Common myeloid progenitor, CD34-positive (primary cell): Measurements from ENCODE around the gene KIF17.

Experiments
- CTCF ChIA-PET: fragments of 350-600 bp; sonication (Branson Sonifier 250); formaldehyde crosslinking; loops from one replicate; lab custom pipeline; 2021; ENCODE audit warnings: antibody characterized with exemption; lab: Charles Lee
- POLR2A ChIA-PET: fragments of 350-600 bp; sonication (Branson Sonifier 250); formaldehyde crosslinking; loops from one replicate; lab custom pipeline; 2021; ENCODE audit warnings: antibody characterized with exemption; lab: Charles Lee
- DNase-seq, 3 donors: peaks; one replicate each; pipeline versions ENCODE4 v3.0.0 to v3.0.0-alpha.2; 2013
- H3K27ac ChIP-seq, 2 experiments: 1 replicate in 1 of 2; 2 replicates in 1 of 2; pipeline ENCODE4 v1.7.0; 2013; ENCODE audit warnings: inconsistent platforms in 2 of 2, low read length in 2 of 2, mild to moderate bottlenecking in 2 of 2, low read depth in 1 of 2, moderate library complexity in 1 of 2; ENCODE audit not compliant: severe bottlenecking in 2 of 2, insufficient read depth in 1 of 2, poor library complexity in 1 of 2
- H3K27me3 ChIP-seq, 5 experiments: replicated peaks in 2 of 5; 1 replicate in 3 of 5; 2 replicates in 2 of 5; pipeline versions ENCODE4 v1.6.1 to v1.7.0; 2013; ENCODE audit warnings: low read length in 4 of 5, mild to moderate bottlenecking in 2 of 5, moderate library complexity in 2 of 5, inconsistent platforms in 1 of 5; ENCODE audit not compliant: insufficient read depth in 5 of 5, control insufficient read depth in 4 of 5
- H3K36me3 ChIP-seq, 4 experiments: 1 replicate in 2 of 4; 2 replicates in 2 of 4; pipeline versions ENCODE4 v1.6.1 to v1.7.0; 2013; ENCODE audit warnings: low read length in 3 of 4, control low read depth in 1 of 4, mild to moderate bottlenecking in 1 of 4; ENCODE audit not compliant: control insufficient read depth in 4 of 4, insufficient read depth in 4 of 4
- H3K4me1 ChIP-seq, 4 experiments: 1 replicate in 3 of 4; 2 replicates in 1 of 4; pipeline versions ENCODE4 v1.6.1 to v1.7.1; 2013; ENCODE audit warnings: low read length in 3 of 4, mild to moderate bottlenecking in 3 of 4, control low read depth in 1 of 4, inconsistent platforms in 1 of 4, moderate library complexity in 1 of 4; ENCODE audit not compliant: control insufficient read depth in 4 of 4, insufficient read depth in 4 of 4; ENCODE audit errors: control extremely low read depth in 1 of 4
- H3K4me3 ChIP-seq, 7 experiments: 1 replicate in 4 of 7; 2 replicates in 3 of 7; pipeline versions ENCODE4 v1.5.1 to v1.7.0; 2013; ENCODE audit warnings: mild to moderate bottlenecking in 7 of 7, low read length in 6 of 7, moderate library complexity in 6 of 7, inconsistent platforms in 2 of 7, low read depth in 2 of 7, control low read depth in 1 of 7; ENCODE audit not compliant: insufficient read depth in 4 of 7, control insufficient read depth in 1 of 7; ENCODE audit errors: extremely low read depth in 1 of 7
- H3K9me3 ChIP-seq, 5 experiments: 1 replicate in 4 of 5; 2 replicates in 1 of 5; pipeline versions ENCODE4 v1.6.1 to v1.7.1; 2013; ENCODE audit warnings: low read length in 4 of 5, mild to moderate bottlenecking in 2 of 5, inconsistent platforms in 1 of 5, low read depth in 1 of 5, moderate library complexity in 1 of 5; ENCODE audit not compliant: control insufficient read depth in 4 of 5, insufficient read depth in 2 of 5; ENCODE audit errors: control extremely low read depth in 1 of 5
- WGBS: methylation state at CpG from one replicate; pipeline ENCODE4 v1.1.5; 2013; ENCODE audit not compliant: insufficient coverage; 5-methylcytosine and 5-hydroxymethylcytosine counted together

The KIF17 gene

GRCh38 chr1:20732071-20732587 is 14.3 kb upstream of the KIF17 start:
- peak; percentile 49 to 64 (median 58) for DNase-seq
- ChIA-PET CTCF (no interaction called here), POLR2A (no interaction called here)
- Histone ChIP-seq H3K9me3 (no peaks in the 10 kb centered on the region), H3K27ac (no peak overlapping the region), H3K4me1 (peaks cover 2 to 32% (median 22%) of the 10 kb centered on the region in 4 experiments), H3K27me3 (peaks cover 0 to 42% (median 24%) of the 10 kb centered on the region in 5 experiments), H3K4me3 (peak overlapping the region; percentile 27 to 79 (median 62)), H3K36me3 (peaks cover 0 to under 1% (median under 1%) of the 10 kb centered on the region in 4 experiments)
- WGBS, result 0% methylated on average over 44 of the region's 55 CpGs

GRCh38 chr1:20731057-20731991 is 13.5 kb upstream of the KIF17 start:
- peak in 1 of 3 donors; percentile 33 for DNase-seq
- WGBS, result 21% methylated on average over 34 of the region's 62 CpGs
- CTCF ChIA-PET, result interaction anchor here (0.9 kb wide), 1 partner anchor 20 kb away, joined by 3 read pairs; no protein-coding TSS in a partner anchor
- H3K27me3 ChIP-seq, result peaks cover 0 to 42% (median 24%) of the 10 kb centered on the region in 5 experiments
- POLR2A ChIA-PET, result interaction anchor here (1.1 kb wide), 1 partner anchor 12 kb away, joined by 4 read pairs; no protein-coding TSS in a partner anchor
- H3K9me3 ChIP-seq, result no peaks in the 10 kb centered on the region
- H3K36me3 ChIP-seq, result no peaks in the 10 kb centered on the region
- H3K4me1 ChIP-seq, result peaks cover 2 to 32% (median 22%) of the 10 kb centered on the region in 4 experiments
- H3K27ac ChIP-seq, result no peak overlapping the region
- H3K4me3 ChIP-seq, result peak overlapping the region in 6 of 7 experiments; percentile 26 to 79 (median 54)

GRCh38 chr1:20730690-20731056 is 12.9 kb upstream of the KIF17 start:
- peaks cover 0 to 42% (median 24%) of the 10 kb centered on the region in 5 experiments for H3K27me3 ChIP-seq
- no peak overlapping the region for H3K4me3 ChIP-seq
- H3K9me3 ChIP-seq, result no peaks in the 10 kb centered on the region
- DNase-seq, result no peak
- ChIA-PET CTCF (interaction anchor here (0.6 to 0.9 kb wide), 2 partner anchors 13 to 20 kb away, joined by 3 read pairs; partner anchors contain the start of gene KIF17), POLR2A (interaction anchor here (1.1 kb wide), 1 partner anchor 11 kb away, joined by 4 read pairs; no protein-coding TSS in a partner anchor)
- H3K4me1 ChIP-seq, result peaks cover 2 to 32% (median 22%) of the 10 kb centered on the region in 4 experiments
- no peaks in the 10 kb centered on the region for H3K36me3 ChIP-seq
- 82% methylated on average over 3 of the region's 4 CpGs for WGBS
- no peak overlapping the region for H3K27ac ChIP-seq

- H3K27me3 ChIP-seq, result peaks cover 0 to 42% (median 24%) of the 10 kb centered on the region in 5 experiments
- H3K36me3 ChIP-seq, result no peaks in the 10 kb centered on the region
- H3K9me3 ChIP-seq, result no peaks in the 10 kb centered on the region
- CTCF ChIA-PET, result interaction anchor here (0.6 kb wide), 1 partner anchor 12 kb away, joined by 3 read pairs; the partner anchor contains the start of gene KIF17
- H3K4me1 ChIP-seq, result peaks cover 2 to 32% (median 22%) of the 10 kb centered on the region in 4 experiments
- DNase-seq, result no peak
- 18% methylated on average over 13 of the region's 19 CpGs for WGBS
- POLR2A ChIA-PET, result interaction anchor here (0.6 to 1.1 kb wide), 3 partner anchors 10 to 65 kb away, joined by 3 to 4 read pairs (median 3); partner anchors contain the start of gene KIF17
- H3K4me3 ChIP-seq, result no peak overlapping the region
- no peak overlapping the region for H3K27ac ChIP-seq
Observed at GRCh38 chr1:20729990-20730689, 12.3 kb upstream of the KIF17 start.

GRCh38 chr1:20729155-20729931 is 11.5 kb upstream of the KIF17 start:
- peaks cover 0 to 42% (median 24%) of the 10 kb centered on the region in 5 experiments for H3K27me3 ChIP-seq
- no peak overlapping the region for H3K4me3 ChIP-seq
- H3K4me1 ChIP-seq, result peaks cover 2 to 32% (median 22%) of the 10 kb centered on the region in 4 experiments
- no peaks in the 10 kb centered on the region for H3K9me3 ChIP-seq
- ChIA-PET CTCF (interaction anchor here (1.5 kb wide), 1 partner anchor 27 kb away, joined by 6 read pairs; no protein-coding TSS in a partner anchor), POLR2A (interaction anchor here (0.6 kb wide), 1 partner anchor 11 kb away, joined by 3 read pairs; the partner anchor contains the start of gene KIF17)
- DNase-seq, result no peak
- no peaks in the 10 kb centered on the region for H3K36me3 ChIP-seq
- H3K27ac ChIP-seq, result no peak overlapping the region
- WGBS, result 77% methylated on average over 12 of the region's 14 CpGs
